Measurements from ENCODE around the gene FBXW9.

- TF ChIP-seq POLR2A (IDR thresholded peaks at IDR 0.05) (no peak), CTCF (IDR thresholded peaks at IDR 0.05) (no peak)
Measured at GRCh38 chr19:12647490-12648071, 48.9 kb downstream of the FBXW9 start.
